Measurements from ENCODE around the gene TMSB10. TPM values are rescaled to one million over a fixed set of nuclear protein-coding genes. Genes with fewer than 3 reads are reported as not detected.

Gene TMSB10
- total RNA-seq = 4,704 and 6,956 TPM in 2 replicates

DNA sequence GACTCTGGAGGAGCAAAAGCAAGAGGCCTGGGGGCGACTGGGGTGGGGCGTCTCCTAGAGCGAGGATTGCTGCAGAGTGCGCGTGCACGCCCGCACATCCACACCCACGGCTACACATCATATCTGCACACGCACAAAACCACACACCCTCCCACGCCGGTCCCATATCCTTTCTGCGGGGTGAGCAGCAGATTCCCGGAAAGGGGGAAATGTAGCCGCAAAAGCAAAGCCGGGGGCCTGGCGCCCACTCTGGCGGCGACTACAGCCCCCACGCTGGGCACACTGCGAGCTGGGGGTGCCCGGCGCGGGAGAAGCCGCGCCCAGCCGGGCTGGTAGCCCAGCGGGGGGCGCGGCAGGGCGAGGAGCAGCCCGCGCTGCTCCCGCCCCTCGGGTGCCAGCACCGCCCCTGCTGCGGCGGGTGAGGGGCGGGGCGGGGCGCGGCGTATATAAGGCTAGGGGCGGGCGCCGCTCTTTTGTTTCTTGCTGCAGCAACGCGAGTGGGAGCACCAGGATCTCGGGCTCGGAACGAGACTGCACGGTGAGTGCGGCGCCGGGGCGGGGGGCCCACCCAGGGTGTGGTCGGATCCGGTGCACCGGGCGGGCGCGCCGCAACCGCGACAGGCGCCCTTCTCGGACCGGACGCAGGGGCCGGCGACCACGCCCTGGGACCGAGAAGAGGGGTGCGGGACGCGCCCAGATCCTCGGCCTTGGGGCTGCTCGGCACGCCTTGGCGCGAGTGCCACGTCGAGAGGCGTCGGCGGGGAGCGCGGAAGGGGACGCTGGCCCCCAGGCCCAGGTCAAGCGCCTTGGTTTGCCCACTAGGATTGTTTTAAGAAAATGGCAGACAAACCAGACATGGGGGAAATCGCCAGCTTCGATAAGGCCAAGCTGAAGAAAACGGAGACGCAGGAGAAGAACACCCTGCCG, at the start of gene TMSB10:
Gene TMSB10 (plus strand): TSS at position 476 of the 927 bp plus-strand sequence.

DNA sequence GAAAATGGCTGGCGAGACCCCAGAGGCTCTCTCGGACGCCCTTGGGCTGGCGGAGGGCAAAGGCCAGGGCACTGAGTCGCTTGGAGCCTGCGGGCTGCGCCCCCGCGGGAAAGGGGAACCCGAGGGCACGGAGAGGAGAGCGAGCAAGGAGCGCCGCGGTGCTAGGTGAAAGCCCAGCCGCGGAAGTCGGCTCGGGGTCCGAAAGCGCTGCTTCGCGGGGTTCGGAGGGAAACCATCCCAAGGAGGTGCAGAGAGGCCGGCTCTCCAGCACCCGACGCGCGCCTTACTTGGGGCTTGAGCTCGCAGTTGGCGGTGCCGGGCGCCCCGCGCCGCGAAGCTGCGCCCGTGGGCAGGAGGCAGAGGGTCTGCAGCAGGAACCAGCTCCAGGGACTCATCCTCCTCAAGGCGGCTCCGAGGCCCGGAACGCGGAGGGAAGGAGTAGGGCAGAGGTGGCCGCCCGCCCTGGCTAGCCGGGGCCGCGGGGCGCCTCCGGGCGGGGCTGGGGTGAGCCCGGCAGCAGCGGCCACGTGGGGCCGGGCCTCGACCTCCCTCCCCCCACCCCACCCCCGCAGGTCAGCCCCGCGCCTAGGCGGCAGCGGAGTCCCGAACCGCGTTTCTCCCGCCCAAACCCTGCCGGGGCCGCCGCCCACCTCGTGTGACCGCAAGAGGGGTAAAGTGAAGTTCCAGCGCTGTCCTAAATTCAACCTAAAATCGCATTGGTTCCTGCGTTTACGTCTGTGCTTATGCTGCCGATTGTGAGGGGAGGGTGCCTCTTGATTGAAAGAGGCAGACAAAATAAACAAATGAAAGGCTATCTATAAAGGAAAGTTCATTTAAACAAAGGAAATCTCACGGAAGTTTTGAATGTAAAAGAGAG, 24.6 kb upstream of the TMSB10 start, which contains the start of gene TRABD2A:
Gene TRABD2A (minus strand): TSS at position 440 of the 877 bp plus-strand sequence. CDS start 45 bp downstream, at position 395.

Other genes starting within 250 kb of the TMSB10 start
- 0.49 and 0.51 TPM in 2 replicates for gene TRABD2A, start 24.6 kb upstream of the TMSB10 start, total RNA-seq
- gene KCMF1, start 65.5 kb downstream of the TMSB10 start, total RNA-seq = 33.1 and 41.9 TPM in 2 replicates
- 2.2 and 2.4 TPM in 2 replicates for gene TCF7L1, start 227.7 kb downstream of the TMSB10 start, total RNA-seq